Measurements from ENCODE around the gene NKD1. TPM values are rescaled to one million over a fixed set of nuclear protein-coding genes. Genes with fewer than 3 reads are reported as not detected.

Gene NKD1
- polyA plus RNA-seq, 3 donors, result 0.01 TPM; not detected in 2

- Mint-ChIP-seq H3K9me3 (peaks cover 0 to 2% (median 0%) of the 10 kb centered on the region in 7 donors), H3K27ac (no peak overlapping the region), H3K4me3 (no peak overlapping the region), H3K27me3 (ENCODE audit: low read depth in 3 of 3) (peaks cover 2 to 3% (median 2%) of the 10 kb centered on the region in 3 donors), H3K36me3 (no peaks in the 10 kb centered on the region), H3K4me1 (no peaks in the 10 kb centered on the region)
- 94% methylated on average over 6 of the region's 8 CpGs for WGBS (ENCODE audit: insufficient coverage)
- Histone ChIP-seq H3K27me3 (ENCODE audit: control insufficient read depth in 2 of 2, insufficient read depth in 2 of 2, low read length in 2 of 2) (no peaks in the 10 kb centered on the region), H2AFZ (ENCODE audit: insufficient read depth, low read depth, low read length, poor library complexity, severe bottlenecking) (no peak overlapping the region), H3K79me2 (ENCODE audit: insufficient read depth, low read length) (no peaks in the 10 kb centered on the region), H3K36me3 (replicated peaks in 1 of 2; ENCODE audit: control insufficient read depth in 1 of 2, insufficient read depth in 2 of 2, low read length in 2 of 2) (no peaks in the 10 kb centered on the region), H3K4me2 (replicated peaks; ENCODE audit: extremely low read depth, low read length, poor library complexity, severe bottlenecking) (no peak overlapping the region), H4K20me1 (ENCODE audit: insufficient read depth, low read length) (no peaks in the 10 kb centered on the region), H3K4me3 (replicated peaks in 1 of 3; ENCODE audit: low read depth in 2 of 3, low read length in 3 of 3) (no peak overlapping the region), H3K9me3 (replicated peaks in 1 of 2; ENCODE audit: control insufficient read depth in 1 of 2, insufficient read depth in 1 of 2, low read length in 2 of 2) (no peaks in the 10 kb centered on the region), H3K9ac (ENCODE audit: insufficient read depth, low read length, poor library complexity, severe bottlenecking) (no peak overlapping the region), H3K27ac (ENCODE audit: low read depth in 1 of 2, low read length in 2 of 2) (no peak overlapping the region), H3K4me1 (ENCODE audit: control insufficient read depth in 1 of 2, insufficient read depth in 2 of 2, low read length in 2 of 2) (no peaks in the 10 kb centered on the region)
- intact Hi-C loops (cut with micrococcal nuclease), result no loop called here
- no peak for DNase-seq
- TF ChIP-seq CTCF (IDR thresholded peaks at IDR 0.05), result no peak
These were observed 50.8 kb downstream of the NKD1 start for GRCh38 chr16:50598936-50599361.

GRCh38 chr16:50599494-50599893 is 51.3 kb downstream of the NKD1 start:
- no peaks in the 10 kb centered on the region for H4K20me1 ChIP-seq (ENCODE audit: insufficient read depth, low read length)
- intact Hi-C loops (cut with micrococcal nuclease), result no loop called here
- DNase-seq, result no peak
- H3K4me2 ChIP-seq (replicated peaks; ENCODE audit: extremely low read depth, low read length, poor library complexity, severe bottlenecking), result no peak overlapping the region
- H3K36me3 Mint-ChIP-seq, result no peaks in the 10 kb centered on the region
- H3K27me3 Mint-ChIP-seq (ENCODE audit: low read depth in 3 of 3), result peaks cover 2 to 3% (median 2%) of the 10 kb centered on the region in 3 donors
- no peaks in the 10 kb centered on the region for H3K4me1 Mint-ChIP-seq
- H3K4me3 ChIP-seq (replicated peaks in 1 of 3; ENCODE audit: low read depth in 2 of 3, low read length in 3 of 3), result no peak overlapping the region
- H3K79me2 ChIP-seq (ENCODE audit: insufficient read depth, low read length), result no peaks in the 10 kb centered on the region
- H3K9ac ChIP-seq (ENCODE audit: insufficient read depth, low read length, poor library complexity, severe bottlenecking), result no peak overlapping the region
- no peak overlapping the region for H3K27ac Mint-ChIP-seq
- H3K27me3 ChIP-seq (ENCODE audit: control insufficient read depth in 2 of 2, insufficient read depth in 2 of 2, low read length in 2 of 2), result no peaks in the 10 kb centered on the region
- H3K4me1 ChIP-seq (ENCODE audit: control insufficient read depth in 1 of 2, insufficient read depth in 2 of 2, low read length in 2 of 2), result no peaks in the 10 kb centered on the region
- no peak overlapping the region for H2AFZ ChIP-seq (ENCODE audit: insufficient read depth, low read depth, low read length, poor library complexity, severe bottlenecking)
- no peak for TF ChIP-seq CTCF (IDR thresholded peaks at IDR 0.05)
- no peak overlapping the region for H3K27ac ChIP-seq (ENCODE audit: low read depth in 1 of 2, low read length in 2 of 2)
- H3K9me3 Mint-ChIP-seq, result peaks cover 0 to 2% (median 0%) of the 10 kb centered on the region in 7 donors
- no peaks in the 10 kb centered on the region for H3K9me3 ChIP-seq (replicated peaks in 1 of 2; ENCODE audit: control insufficient read depth in 1 of 2, insufficient read depth in 1 of 2, low read length in 2 of 2)
- H3K36me3 ChIP-seq (replicated peaks in 1 of 2; ENCODE audit: control insufficient read depth in 1 of 2, insufficient read depth in 2 of 2, low read length in 2 of 2), result no peaks in the 10 kb centered on the region
- H3K4me3 Mint-ChIP-seq, result no peak overlapping the region
- 93% methylated on average over 6 of the region's 6 CpGs for WGBS (ENCODE audit: insufficient coverage)
